ENCODE data around the gene LPIN2. TPM values are rescaled to one million over a fixed set of nuclear protein-coding genes. Genes with fewer than 3 reads are reported as not detected.

LPIN2 gene
- total RNA-seq, 1 donor from 2014 or later: 16.5 TPM

DNA sequence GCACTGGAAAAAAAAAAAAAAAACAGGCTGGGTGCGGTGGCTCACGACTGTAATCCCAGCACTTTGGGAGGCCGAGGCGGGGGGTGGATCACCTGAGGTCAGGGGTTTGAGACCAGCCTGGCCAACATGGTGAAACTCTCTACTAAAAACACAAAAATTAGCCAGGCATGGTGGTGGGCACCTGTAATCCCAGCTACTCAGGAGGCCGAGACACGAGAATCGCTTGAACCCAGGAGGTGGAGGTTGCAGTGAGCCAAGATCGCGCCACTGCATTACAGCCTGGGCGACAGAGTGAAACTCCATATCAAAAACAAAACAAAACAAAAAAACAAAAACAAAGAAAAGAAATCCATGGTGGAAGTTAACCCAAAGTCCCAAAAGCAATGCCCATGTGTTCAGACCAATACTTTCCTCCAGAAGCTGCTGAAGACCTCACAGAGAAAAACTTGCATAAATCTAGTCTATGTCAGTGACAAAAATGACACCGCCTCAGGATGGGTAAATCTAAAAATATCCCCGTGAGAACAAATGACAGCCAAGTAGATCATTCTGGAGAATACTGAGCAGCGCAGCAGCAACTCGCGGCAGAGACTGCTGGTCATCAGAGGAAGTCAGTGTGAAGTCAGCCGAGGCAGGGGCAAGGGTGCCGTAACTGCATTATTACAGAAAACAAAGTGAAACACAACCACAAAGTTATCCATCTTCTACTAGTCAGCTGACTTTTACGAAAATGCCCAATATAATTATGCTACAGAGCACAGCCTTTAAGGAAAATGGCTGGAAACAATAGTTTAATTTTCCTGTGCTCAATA, 41.0 kb downstream of the LPIN2 start:
- Histone ChIP-seq H3K27me3 (ENCODE audit: insufficient read depth, low read length) (no peaks in the 10 kb centered on the region), H4K20me1 (ENCODE audit: insufficient read depth, low read length) (peaks cover 29% of the 10 kb centered on the region), H3K4me2 (ENCODE audit: low read length) (peak overlapping the region; percentile 37), H3K79me2 (ENCODE audit: insufficient read depth, low read length) (peaks cover 43% of the 10 kb centered on the region), H3K9ac (ENCODE audit: low read length) (peak overlapping the region; percentile 4), H3K4me3 (ENCODE audit: insufficient read depth, low read depth, low read length) (no peak overlapping the region), H3K36me3 (ENCODE audit: insufficient read depth, low read length) (no peaks in the 10 kb centered on the region), H3K4me1 (ENCODE audit: insufficient read depth, low read length) (no peaks in the 10 kb centered on the region), H2AFZ (ENCODE audit: low read depth, low read length) (no peak overlapping the region), H3K27ac (ENCODE audit: low read depth, low read length) (no peak overlapping the region), H3K9me3 (ENCODE audit: insufficient read depth, low read depth, low read length) (no peaks in the 10 kb centered on the region)
- DNase-seq (ENCODE audit: low read depth): no peak
- Mint-ChIP-seq H3K4me3 (ENCODE audit: unreplicated experiment) (no peak overlapping the region), H3K4me1 (ENCODE audit: low read depth, unreplicated experiment) (peaks cover 17% of the 10 kb centered on the region), H3K36me3 (ENCODE audit: low read depth, unreplicated experiment) (no peaks in the 10 kb centered on the region), H3K27ac (ENCODE audit: unreplicated experiment) (no peak overlapping the region), H3K27me3 (ENCODE audit: low read depth, unreplicated experiment) (no peaks in the 10 kb centered on the region), H3K9me3 (ENCODE audit: unreplicated experiment) (no peaks in the 10 kb centered on the region)
- FAIRE-seq: no peak
- TF ChIP-seq, protein P1, sequence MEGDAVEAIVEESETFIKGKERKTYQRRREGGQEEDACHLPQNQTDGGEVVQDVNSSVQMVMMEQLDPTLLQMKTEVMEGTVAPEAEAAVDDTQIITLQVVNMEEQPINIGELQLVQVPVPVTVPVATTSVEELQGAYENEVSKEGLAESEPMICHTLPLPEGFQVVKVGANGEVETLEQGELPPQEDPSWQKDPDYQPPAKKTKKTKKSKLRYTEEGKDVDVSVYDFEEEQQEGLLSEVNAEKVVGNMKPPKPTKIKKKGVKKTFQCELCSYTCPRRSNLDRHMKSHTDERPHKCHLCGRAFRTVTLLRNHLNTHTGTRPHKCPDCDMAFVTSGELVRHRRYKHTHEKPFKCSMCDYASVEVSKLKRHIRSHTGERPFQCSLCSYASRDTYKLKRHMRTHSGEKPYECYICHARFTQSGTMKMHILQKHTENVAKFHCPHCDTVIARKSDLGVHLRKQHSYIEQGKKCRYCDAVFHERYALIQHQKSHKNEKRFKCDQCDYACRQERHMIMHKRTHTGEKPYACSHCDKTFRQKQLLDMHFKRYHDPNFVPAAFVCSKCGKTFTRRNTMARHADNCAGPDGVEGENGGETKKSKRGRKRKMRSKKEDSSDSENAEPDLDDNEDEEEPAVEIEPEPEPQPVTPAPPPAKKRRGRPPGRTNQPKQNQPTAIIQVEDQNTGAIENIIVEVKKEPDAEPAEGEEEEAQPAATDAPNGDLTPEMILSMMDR (IDR thresholded peaks at IDR 0.05; ENCODE audit: insufficient read depth, low read depth, low read length): no peak
- TF ChIP-seq EZH2 (IDR thresholded peaks at IDR 0.05; ENCODE audit: insufficient read depth, low read length): no peak

DNA sequence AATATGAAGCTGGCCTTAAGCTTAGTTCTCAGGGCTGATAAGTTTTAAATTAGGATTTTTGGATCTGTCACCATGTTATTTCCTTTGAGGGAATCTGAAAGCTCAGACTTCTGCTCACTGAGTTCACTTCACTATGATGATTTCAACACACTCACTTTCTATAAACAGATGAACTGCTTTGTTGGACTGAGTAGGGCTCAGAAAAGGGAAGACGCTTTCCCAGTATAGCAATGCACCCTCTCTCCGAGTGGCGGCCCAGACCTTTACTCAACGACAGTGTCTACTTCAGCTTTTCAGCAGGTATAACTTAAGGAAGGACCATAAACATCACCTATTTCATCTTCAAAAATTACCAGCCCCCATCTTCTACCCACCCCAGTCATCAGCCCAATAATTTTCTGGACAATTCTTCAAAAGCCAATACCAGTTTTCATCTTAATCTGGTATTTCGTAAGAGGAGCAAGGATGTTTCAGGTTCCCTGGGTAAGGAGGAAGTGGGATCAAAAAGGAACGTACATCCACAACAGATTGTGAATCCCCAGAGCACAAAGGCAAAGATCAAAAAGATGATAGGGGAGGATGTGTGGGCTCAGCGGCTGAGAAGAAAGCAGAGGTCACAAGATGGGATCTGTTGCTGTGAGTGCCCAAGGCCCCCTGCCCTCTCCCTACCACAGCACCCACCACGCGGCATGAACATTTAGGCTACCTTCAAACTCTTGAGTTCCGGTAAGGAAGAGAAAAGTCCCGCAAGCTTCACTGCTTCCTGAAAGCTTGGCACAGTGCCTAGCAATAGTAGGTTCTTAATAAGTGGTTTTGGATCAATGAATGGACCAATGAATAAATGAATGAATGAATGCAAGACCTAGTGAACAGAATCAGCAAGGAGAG, 41.9 kb downstream of the LPIN2 start:
- Mint-ChIP-seq H3K27me3 (ENCODE audit: low read depth, unreplicated experiment) (no peaks in the 10 kb centered on the region), H3K36me3 (ENCODE audit: low read depth, unreplicated experiment) (no peaks in the 10 kb centered on the region), H3K4me3 (ENCODE audit: unreplicated experiment) (no peak overlapping the region), H3K4me1 (ENCODE audit: low read depth, unreplicated experiment) (peaks cover 13% of the 10 kb centered on the region), H3K9me3 (ENCODE audit: unreplicated experiment) (no peaks in the 10 kb centered on the region), H3K27ac (ENCODE audit: unreplicated experiment) (no peak overlapping the region)
- FAIRE-seq (no peak), DNase-seq (ENCODE audit: low read depth) (no peak)
- no peak overlapping the region for H3K4me3 ChIP-seq (ENCODE audit: insufficient read depth, low read depth, low read length)
- no peaks in the 10 kb centered on the region for H3K4me1 ChIP-seq (ENCODE audit: insufficient read depth, low read length)
- no peaks in the 10 kb centered on the region for H3K9me3 ChIP-seq (ENCODE audit: insufficient read depth, low read depth, low read length)
- H4K20me1 ChIP-seq (ENCODE audit: insufficient read depth, low read length): peaks cover 37% of the 10 kb centered on the region
- no peak for TF ChIP-seq EZH2 (IDR thresholded peaks at IDR 0.05; ENCODE audit: insufficient read depth, low read length)
- TF ChIP-seq, protein P1 (IDR thresholded peaks at IDR 0.05; ENCODE audit: insufficient read depth, low read depth, low read length): no peak
- no peak overlapping the region for H3K9ac ChIP-seq (ENCODE audit: low read length)
- H3K27me3 ChIP-seq (ENCODE audit: insufficient read depth, low read length): no peaks in the 10 kb centered on the region
- no peak overlapping the region for H3K27ac ChIP-seq (ENCODE audit: low read depth, low read length)
- no peaks in the 10 kb centered on the region for H3K36me3 ChIP-seq (ENCODE audit: insufficient read depth, low read length)
- H3K4me2 ChIP-seq (ENCODE audit: low read length): no peak overlapping the region
- H2AFZ ChIP-seq (ENCODE audit: low read depth, low read length): no peak overlapping the region
- H3K79me2 ChIP-seq (ENCODE audit: insufficient read depth, low read length): peaks cover 39% of the 10 kb centered on the region
